Small intestine (tissue), 7 donors: ENCODE measurements around the gene SEH1L. TPM values are rescaled to one million over a fixed set of nuclear protein-coding genes. Genes with fewer than 3 reads are reported as not detected.
"Not testable (repeated sequence)": the region's sequence is repeated elsewhere in the genome, so short reads cannot be mapped to it uniquely, and the experiment has no call there.

ENCODE experiments used
- DNase-seq, 2 donors: peaks; one replicate each; pipeline versions ENCODE4 v3.0.0 to v3.0.0-alpha.2; 2013
- FAIRE-seq: peaks from 2 replicates; lab custom pipeline; 2012; peaks lifted over from hg19 to GRCh38; lab: Jason Lieb, UNC
- H3K27ac ChIP-seq, 3 donors: one replicate each; pipeline ENCODE4 v1.5.1; 2013; ENCODE audit warnings: low read length in 2 of 3, mild to moderate bottlenecking in 2 of 3, control low read depth in 1 of 3, inconsistent platforms in 1 of 3, low read depth in 1 of 3, moderate library complexity in 1 of 3
- H3K27me3 ChIP-seq, 3 donors: one replicate each; pipeline ENCODE4 v1.6.1; 2013; ENCODE audit warnings: low read length in 3 of 3, inconsistent platforms in 1 of 3; ENCODE audit not compliant: control insufficient read depth in 3 of 3, insufficient read depth in 3 of 3
- H3K36me3 ChIP-seq, 3 donors: one replicate each; pipeline ENCODE4 v1.6.1; 2013; ENCODE audit warnings: low read length in 3 of 3, inconsistent platforms in 1 of 3, low read depth in 1 of 3, mild to moderate bottlenecking in 1 of 3, moderate library complexity in 1 of 3; ENCODE audit not compliant: control insufficient read depth in 3 of 3, insufficient read depth in 2 of 3
- H3K4me1 ChIP-seq, 3 donors: one replicate each; pipeline ENCODE4 v1.6.1; 2013; ENCODE audit warnings: low read length in 2 of 3, inconsistent platforms in 1 of 3, low read depth in 1 of 3, mild to moderate bottlenecking in 1 of 3, moderate library complexity in 1 of 3; ENCODE audit not compliant: control insufficient read depth in 3 of 3, insufficient read depth in 2 of 3
- H3K4me3 ChIP-seq, 3 donors: one replicate each; pipeline ENCODE4 v1.5.1; 2013; ENCODE audit warnings: low read length in 3 of 3, control low read depth in 1 of 3, inconsistent platforms in 1 of 3, low read depth in 1 of 3, mild to moderate bottlenecking in 1 of 3, moderate library complexity in 1 of 3
- H3K9me3 ChIP-seq, 2 donors: one replicate each; pipeline ENCODE4 v1.6.1; 2013; ENCODE audit warnings: low read depth in 1 of 2, low read length in 1 of 2; ENCODE audit not compliant: control insufficient read depth in 2 of 2, insufficient read depth in 1 of 2
- WGBS, 3 donors: extraction: QIAGEN DNeasy Blood & Tissue Kit; methylation state at CpG; one replicate each; pipeline ENCODE4 v1.1.7; 2013; 5-methylcytosine and 5-hydroxymethylcytosine counted together
- polyA plus RNA-seq, 4 donors: library from polyadenylated mRNA; stranded (reverse) in 3 of 4; unstranded in 1 of 4; fragments of 200-250 nt in 3 of 4; fragments of 120-200 nt in 1 of 4; gene quantifications; one replicate each; pipeline versions ENCODE4 v1.2.1 to v1.2.3, GENCODE V29; 2013
- donor health status: healthy with polysubstance abuse.
- donor health status: control.
- donor health status: control.
- donor health status: Bipolar disorder and iron deficiency.
- donor health status: healthy.

SEH1L gene
- polyA plus RNA-seq, 4 donors = 15.2 to 30.9 (median 18.0) TPM

DNA sequence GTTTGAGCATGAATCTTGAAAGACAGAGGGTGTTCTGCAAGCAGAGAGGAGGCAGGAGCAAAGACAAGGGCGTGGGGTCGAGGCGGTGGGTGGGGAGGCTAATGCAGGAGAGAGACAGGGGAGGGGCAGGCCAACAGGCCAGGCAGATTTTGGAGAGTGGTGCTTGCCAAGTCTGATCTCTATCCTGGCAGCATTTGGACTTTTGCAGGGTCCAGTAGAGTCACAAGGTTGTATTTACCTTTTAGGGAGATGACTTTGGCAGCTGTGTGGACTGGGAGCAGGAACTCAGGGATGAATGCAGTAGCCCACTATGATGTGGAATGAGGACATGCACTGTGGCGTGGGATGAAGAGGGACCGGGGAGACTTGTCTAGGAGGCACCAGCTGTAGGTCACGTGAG lies 27.7 kb downstream of the SEH1L start:
- Histone ChIP-seq H3K27me3 (no peaks in the 10 kb centered on the region), H3K36me3 (peaks cover 8 to 39% (median 19%) of the 10 kb centered on the region in 3 donors), H3K4me1 (no peaks in the 10 kb centered on the region), H3K9me3 (no peaks in the 10 kb centered on the region), H3K27ac (no peak overlapping the region), H3K4me3 (no peak overlapping the region)
- FAIRE-seq (no peak), DNase-seq (no peak)
- 95 to 97% (median 96%) methylated on average over 6 of the region's 6 CpGs for WGBS, 3 donors

DNA sequence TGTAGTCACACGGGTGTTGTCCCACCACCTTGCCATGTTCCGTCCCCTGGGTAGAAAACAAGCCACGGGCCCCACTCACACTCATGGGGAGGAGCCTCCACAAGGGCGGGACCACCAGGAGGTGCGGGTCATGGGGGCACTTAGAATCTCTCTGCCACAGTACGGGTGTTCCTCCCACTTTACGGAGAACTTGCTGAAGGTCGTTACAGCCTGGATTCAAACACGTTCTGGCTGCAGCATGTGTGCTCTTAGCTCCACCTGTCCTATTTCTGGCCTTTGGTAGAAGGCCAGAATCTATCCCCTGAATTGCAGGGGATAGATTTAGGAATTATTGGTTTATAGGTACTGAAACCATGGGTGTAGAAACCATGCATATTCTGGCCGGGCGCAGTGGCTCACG lies 28.5 kb downstream of the SEH1L start:
- H3K27me3 ChIP-seq = no peaks in the 10 kb centered on the region
- no peak overlapping the region for H3K27ac ChIP-seq
- WGBS, 3 donors = 85 to 90% (median 90%) methylated on average over 12 of the region's 12 CpGs
- DNase-seq (no peak), FAIRE-seq (no peak)
- H3K9me3 ChIP-seq = no peaks in the 10 kb centered on the region
- H3K4me1 ChIP-seq = no peaks in the 10 kb centered on the region
- H3K4me3 ChIP-seq = no peak overlapping the region
- peaks cover 8 to 37% (median 19%) of the 10 kb centered on the region in 3 donors for H3K36me3 ChIP-seq

DNA sequence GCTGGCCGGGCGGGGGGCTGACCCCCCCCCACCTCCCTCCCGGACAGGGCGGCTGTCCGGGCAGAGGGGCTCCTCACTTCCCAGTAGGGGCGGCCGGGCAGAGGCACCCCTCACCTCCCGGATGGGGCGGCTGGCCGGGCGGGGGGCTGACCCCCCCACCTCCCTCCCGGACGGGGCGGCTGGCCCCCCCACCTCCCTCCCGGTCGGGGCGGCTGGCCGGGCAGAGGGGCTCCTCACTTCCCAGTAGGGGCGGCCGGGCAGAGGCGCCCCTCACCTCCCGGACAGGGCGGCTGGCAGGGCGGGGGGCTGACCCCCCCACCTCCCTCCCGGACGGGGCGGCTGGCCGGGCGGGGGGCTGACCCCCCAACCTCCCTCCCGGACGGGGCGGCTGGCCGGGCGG lies 32.3 kb downstream of the SEH1L start:
- H3K27ac ChIP-seq, H3K4me3 ChIP-seq, H3K27me3 ChIP-seq, FAIRE-seq, DNase-seq, H3K4me1 ChIP-seq, H3K9me3 ChIP-seq: not testable (repeated sequence)
- H3K36me3 ChIP-seq = peaks cover 0 to 26% (median 10%) of the 10 kb centered on the region in 3 donors
- 87 to 92% methylated on average over 7 to 34 of the region's 34 CpGs; no CpG with 5 or more reads in 1 of the 3 donors for WGBS, 3 donors

DNA sequence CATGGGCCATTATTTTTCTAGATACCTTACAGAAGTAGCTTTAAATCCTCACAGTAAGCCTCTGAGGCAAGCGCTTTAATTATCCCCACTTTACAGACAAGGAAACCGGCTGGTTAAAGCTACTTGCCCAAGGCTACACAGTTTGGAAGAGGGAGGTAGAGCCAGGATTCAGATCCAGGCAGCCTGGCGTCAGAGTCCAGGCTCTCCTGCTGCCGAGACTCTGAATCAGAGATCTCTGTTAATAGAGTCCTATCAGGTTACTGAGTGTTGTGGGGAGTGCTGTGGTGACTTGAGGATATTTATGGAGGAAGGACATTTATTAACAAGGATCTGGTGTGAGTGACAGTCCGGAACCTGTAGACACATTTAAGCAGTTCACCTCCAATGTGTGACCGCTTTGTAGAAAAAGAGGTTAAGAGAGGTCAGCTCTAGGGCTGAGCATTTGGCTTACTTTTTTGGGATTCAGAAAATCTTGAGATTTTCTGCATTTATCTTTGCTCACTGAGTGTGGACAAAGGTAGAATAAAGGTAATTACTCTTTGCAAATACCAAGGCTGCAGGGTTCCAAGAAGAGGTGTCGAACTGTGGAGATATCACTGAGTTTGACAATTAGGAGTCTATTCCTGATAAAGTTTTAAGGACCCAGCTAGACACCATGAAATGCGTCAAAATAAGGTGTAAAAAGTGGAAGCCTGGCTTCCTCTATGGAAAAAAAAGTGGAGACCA lies 41.7 kb downstream of the SEH1L start:
- WGBS, 3 donors = 91 to 94% (median 94%) methylated on average over 8 of the region's 8 CpGs
- no peak for FAIRE-seq
- H3K4me3 ChIP-seq = no peak overlapping the region

DNA sequence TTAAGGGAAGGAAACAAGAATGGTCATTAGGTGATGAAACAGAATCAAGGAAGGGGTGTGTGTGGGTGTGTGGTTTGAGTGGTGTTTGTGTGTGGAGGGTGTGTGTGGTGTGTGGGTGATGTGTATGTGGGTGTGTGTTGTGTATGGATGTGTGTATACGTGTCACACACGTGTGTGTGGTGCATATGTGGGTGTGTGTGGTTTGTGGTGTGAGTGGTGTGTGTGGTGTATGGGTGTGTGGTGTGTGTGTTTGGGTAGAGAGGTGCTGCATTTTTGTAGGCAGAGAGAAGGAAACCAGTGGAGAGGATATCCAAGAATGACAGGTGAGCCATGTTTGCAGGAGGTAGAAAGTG lies 42.3 kb downstream of the SEH1L start:
- peak overlapping the region in 1 of 3 donors; percentile 34 for H3K27ac ChIP-seq
- H3K36me3 ChIP-seq = peaks cover 0 to 7% (median 0%) of the 10 kb centered on the region in 3 donors
- no peaks in the 10 kb centered on the region for H3K27me3 ChIP-seq
- peak in 1 of 2 donors; percentile 16 for DNase-seq
- H3K4me1 ChIP-seq = peaks cover 0 to 6% (median 0%) of the 10 kb centered on the region in 3 donors
- no peaks in the 10 kb centered on the region for H3K9me3 ChIP-seq
- H3K4me3 ChIP-seq = peak overlapping the region in 1 of 3 donors; percentile 81
- 45 to 60% (median 51%) methylated on average over 2 of the region's 2 CpGs for WGBS, 3 donors
- FAIRE-seq = no peak

More for the DNA sequence above, 41.7 kb downstream of the SEH1L start:
- no peak overlapping the region for H3K27ac ChIP-seq
- no peaks in the 10 kb centered on the region for H3K27me3 ChIP-seq
- no peaks in the 10 kb centered on the region for H3K9me3 ChIP-seq
- H3K36me3 ChIP-seq = peaks cover 0 to 7% (median 0%) of the 10 kb centered on the region in 3 donors
- peaks cover 0 to 6% (median 0%) of the 10 kb centered on the region in 3 donors for H3K4me1 ChIP-seq
- no peak for DNase-seq

DNA sequence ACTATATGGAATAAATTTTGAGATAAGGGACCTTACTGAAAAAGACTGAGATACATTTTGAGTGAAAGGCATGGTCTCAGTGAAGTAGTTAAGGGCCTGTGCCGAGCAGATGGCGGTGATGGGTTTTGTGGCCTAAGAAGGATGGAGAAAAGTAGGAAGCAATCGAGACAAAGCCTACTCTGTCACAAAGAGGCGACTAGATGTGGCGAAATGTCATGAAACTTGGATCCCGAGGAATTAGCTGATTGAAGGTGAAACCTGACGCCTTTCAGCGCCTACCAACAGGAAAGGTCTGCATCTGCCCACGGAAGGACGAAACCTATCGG lies 42.8 kb downstream of the SEH1L start:
- Histone ChIP-seq H3K9me3 (no peaks in the 10 kb centered on the region), H3K4me3 (peak overlapping the region; percentile 18 to 81 (median 67)), H3K4me1 (peaks cover 0 to 6% (median 0%) of the 10 kb centered on the region in 3 donors), H3K27me3 (no peaks in the 10 kb centered on the region), H3K27ac (peak overlapping the region; percentile 27 to 57 (median 34)), H3K36me3 (peaks cover 0 to 5% (median 0%) of the 10 kb centered on the region in 3 donors)
- WGBS, 3 donors = 1 to 5% (median 3%) methylated on average over 11 of the region's 11 CpGs
- DNase-seq (no peak), FAIRE-seq (no peak)

DNA sequence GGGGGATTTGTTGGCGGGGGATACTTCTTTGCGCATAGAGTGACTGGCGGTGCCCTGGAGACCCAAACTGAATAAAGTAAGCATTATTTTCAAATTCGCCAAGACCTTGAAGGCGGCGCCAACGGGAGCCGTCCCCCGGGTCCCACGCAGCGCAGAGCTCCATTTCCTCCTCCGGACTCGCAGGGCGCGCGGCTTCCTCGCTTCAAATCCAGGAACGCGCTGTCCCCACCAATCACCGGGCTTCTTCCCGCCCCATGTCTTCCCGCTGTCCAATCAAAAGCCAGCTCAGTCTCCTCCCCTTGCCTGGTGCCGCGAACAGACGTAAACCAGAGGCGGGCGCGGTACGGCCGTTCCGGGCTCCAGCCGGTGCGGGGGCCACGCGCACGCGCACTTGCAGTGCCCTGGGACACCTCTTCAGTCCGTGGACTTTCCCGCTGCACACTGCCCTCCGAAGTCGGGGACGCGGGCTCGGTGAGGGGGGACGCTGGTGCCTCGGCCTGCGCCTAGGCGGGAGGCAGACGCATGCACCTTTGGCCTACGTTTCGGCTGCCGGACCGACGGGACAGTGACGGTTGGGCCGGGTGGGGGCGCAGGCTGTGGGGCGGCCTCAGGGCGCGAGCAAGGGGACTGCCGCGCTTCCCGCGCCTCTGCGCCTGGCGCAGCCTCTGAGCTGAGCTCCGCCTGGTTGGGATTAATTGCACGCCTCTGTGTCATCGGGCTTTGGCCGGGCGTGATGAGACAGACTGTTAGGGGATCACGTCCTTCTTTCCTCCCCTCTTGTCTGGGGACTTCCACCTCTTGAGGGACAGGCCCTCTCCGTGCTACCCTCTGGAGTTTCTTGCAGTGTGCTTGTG lies 43.4 kb downstream of the SEH1L start, which contains the start of gene CEP192:
Gene CEP192 (plus strand): TSS at position 396 of the 854 bp plus-strand sequence. CDS start 8,063 bp downstream, outside the sequence.
- DNase-seq (peak; percentile 99), FAIRE-seq (no peak)
- Histone ChIP-seq H3K4me3 (peak within 1 kb of the TSS; percentile 49 to 81 (median 67)), H3K36me3 (peaks cover 0 to 7% (median 0%) of the 10 kb centered on the region in 3 donors), H3K27ac (peak within 1 kb of the TSS; percentile 78 to 88 (median 80)), H3K4me1 (peaks cover 0 to 6% (median 0%) of the 10 kb centered on the region in 3 donors), H3K27me3 (no peaks in the 10 kb centered on the region), H3K9me3 (no peaks in the 10 kb centered on the region)
- 0% methylated on average over 62 to 73 of the region's 73 CpGs for WGBS, 3 donors

DNA sequence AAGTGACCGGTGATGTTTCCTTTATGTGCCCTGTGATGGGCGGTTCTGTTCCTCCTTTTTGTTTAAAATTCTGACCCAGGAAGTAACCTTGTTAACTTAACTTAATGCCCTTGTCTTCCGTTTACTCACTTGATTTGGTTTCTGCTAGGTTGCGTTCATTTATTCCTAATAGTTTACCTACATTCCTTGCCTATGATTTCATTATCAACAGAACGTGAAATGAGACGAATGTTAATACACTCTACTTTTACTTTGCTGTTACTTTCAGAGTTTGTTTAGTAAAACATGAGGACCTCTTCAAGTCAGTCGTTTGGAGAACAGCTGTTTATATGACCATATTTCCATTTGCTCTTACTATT lies 44.0 kb downstream of the SEH1L start:
- peak overlapping the region; percentile 78 to 88 (median 80) for H3K27ac ChIP-seq

More for the DNA sequence above, 44.0 kb downstream of the SEH1L start:
- DNase-seq (no peak), FAIRE-seq (no peak)
- H3K9me3 ChIP-seq = no peaks in the 10 kb centered on the region
- 0 to 1% (median 0%) methylated on average over 7 of the region's 7 CpGs for WGBS, 3 donors
- no peaks in the 10 kb centered on the region for H3K27me3 ChIP-seq
- peak overlapping the region; percentile 49 to 81 (median 67) for H3K4me3 ChIP-seq
- H3K36me3 ChIP-seq = peaks cover 0 to 7% (median 0%) of the 10 kb centered on the region in 3 donors
- peaks cover 0 to 6% (median 0%) of the 10 kb centered on the region in 3 donors for H3K4me1 ChIP-seq
